Measurements from ENCODE around the gene EFHC1.
"Not testable (repeated sequence)": the region's sequence is repeated elsewhere in the genome, so short reads cannot be mapped to it uniquely, and the experiment has no call there.

EFHC1 gene

DNA sequence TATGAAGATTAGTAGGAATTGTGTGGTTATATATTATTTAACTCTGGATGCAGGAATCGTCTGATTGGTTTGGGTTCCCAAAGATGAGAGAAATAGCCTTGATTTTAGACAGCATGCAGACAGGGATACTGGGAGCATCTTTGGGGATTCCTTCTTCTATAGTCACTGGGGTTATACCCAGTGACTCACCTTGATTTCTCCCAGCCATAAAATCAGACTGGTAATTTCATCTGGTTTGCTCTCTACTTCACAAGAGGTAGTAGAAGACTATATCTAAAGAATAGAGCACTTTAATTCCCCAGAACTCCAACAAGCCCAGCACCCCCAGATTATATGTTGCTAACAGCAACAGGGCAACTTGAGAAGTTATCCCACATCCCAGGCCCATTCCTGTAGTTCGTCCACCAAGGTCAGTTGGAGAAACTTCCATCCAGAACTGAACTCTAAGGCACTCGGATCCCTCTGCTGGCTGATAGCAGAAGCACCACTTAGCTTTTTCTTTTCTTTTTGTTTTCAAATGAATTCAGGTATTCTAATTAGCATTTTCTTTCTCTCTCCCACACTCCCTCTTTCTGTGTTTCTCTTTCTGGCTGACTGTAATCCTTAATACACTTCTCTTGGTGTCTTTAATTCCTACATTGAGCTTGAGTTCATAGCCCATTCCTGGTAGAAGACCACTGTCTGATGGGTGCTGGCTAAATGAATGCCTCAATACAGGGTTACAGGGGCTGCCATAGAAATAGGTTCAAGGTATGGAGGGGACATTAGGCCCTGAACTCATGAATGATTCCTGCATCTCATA, 20.4 kb upstream of the EFHC1 start:
- peak; percentile 57 for DNase-seq (ENCODE audit: low read depth)

DNA sequence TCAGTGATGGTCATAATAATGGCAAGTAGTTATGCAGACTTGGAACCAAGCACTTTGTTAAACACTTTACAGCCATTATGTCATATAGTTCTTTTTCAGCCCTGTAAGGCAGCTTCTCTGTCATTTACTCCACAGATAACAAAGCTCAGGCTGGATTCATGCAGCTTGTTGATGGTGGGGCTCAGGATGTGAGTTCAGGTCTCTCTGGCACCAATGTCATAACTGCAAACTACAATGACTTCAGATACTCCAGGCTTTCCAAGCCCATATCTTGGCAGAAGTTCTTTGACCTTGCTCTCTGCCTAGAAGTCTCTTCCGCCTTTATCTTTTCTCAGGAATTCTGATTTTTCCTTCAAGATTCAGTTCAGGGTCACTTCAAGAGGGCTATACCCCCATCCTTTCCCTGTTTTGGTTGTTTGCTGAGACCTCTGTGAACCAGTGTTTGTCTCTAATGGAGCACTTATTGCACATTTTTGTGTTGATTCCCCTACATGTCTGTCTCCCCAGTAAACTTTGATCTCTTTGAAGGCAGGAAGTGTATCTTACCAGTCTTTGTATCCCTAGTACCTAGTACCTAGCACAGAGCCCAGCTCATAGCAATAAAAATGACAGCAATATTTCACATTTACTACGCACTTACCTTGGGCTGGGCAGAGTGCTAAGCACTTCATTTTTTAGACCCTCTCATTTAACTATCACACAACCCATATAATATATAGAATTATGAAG, 19.7 kb upstream of the EFHC1 start:
- no peak for DNase-seq (ENCODE audit: low read depth)

DNA sequence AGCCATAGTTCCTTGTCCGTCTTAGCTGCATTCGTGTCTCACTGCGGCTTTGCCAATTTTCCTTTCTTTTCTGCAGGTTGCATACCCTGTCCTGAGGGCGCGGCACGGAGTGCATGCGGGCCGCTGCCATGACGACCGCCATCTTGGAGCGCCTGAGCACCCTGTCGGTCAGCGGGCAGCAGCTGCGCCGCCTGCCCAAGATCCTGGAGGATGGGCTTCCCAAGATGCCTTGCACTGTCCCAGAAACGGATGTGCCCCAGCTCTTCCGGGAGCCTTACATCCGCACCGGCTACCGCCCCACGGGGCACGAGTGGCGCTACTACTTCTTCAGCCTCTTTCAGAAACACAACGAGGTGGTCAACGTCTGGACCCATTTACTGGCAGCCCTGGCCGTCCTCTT, 17.1 kb upstream of the EFHC1 start:
- no peak for DNase-seq (ENCODE audit: low read depth)

DNA sequence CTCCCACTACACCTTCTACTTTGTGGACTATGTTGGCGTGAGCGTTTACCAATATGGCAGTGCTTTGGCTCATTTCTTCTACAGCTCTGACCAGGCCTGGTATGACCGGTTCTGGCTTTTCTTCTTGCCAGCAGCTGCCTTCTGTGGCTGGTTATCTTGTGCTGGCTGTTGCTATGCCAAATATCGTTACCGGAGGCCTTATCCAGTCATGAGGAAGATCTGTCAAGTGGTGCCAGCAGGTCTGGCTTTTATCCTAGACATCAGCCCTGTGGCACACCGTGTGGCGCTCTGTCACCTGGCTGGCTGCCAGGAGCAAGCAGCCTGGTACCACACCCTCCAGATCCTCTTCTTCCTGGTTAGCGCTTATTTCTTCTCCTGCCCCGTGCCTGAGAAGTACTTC, 16.5 kb upstream of the EFHC1 start:
- DNase-seq (ENCODE audit: low read depth), result no peak

DNA sequence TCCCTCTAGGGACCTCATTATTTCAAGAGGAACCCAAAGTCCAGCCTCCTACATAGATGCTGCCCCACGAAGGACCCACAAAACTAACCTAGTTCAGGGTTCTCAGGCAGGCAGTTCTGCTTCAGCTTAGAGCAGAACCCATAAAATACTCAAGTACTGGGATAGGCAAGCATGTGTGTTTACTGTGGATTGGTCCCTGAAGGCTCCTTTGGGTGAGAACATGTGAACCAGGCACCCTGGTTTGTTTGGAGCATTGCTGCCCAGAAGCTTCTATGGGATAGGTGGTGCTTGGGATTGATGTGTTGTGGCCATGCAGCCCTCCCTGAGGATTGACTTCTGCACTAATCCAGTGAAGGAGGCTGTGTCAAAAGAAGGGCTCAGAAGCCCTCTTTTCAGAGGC, 14.9 kb upstream of the EFHC1 start:
- no peak for DNase-seq (ENCODE audit: low read depth)

DNA sequence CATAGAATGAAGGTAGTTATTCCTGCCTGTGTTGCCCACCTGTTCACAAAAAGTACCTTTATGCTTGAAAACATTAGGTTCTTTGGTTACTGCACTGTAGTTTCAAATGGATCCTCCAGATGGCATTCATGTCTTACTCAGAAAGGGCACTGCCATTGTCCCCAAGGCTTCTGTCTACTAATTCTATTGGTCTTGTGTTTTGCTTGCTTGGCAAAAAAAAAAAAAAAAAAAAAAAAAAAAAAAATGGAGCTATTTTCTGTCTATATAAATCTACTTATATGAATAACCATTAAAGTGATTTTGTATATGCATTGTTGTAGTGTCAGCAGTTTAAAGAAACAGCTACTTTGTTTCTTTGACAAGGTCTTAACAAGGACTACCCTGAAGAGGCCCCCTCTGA, 12.7 kb upstream of the EFHC1 start:
- peak; percentile 63 for DNase-seq (ENCODE audit: low read depth)

DNA sequence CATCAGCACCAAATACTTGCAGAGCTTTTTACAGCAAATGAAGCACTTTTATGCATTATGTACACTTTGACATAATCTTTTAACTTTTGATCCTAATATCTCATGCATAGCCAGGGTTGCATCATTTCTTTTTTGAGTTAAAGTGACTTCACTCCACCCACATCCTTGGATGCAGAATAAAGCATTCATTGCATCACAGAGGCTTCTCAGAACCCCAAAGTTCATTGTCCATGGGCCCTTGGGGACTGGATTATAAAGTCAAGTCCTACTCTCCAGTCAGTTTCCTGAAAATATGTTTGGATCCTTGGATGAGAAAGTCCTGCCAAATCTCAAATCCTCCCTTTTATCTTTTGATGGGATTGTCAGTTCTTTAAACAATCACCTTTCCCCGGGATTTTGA, 10.6 kb upstream of the EFHC1 start:
- peak; percentile 20 for DNase-seq (ENCODE audit: low read depth)

DNA sequence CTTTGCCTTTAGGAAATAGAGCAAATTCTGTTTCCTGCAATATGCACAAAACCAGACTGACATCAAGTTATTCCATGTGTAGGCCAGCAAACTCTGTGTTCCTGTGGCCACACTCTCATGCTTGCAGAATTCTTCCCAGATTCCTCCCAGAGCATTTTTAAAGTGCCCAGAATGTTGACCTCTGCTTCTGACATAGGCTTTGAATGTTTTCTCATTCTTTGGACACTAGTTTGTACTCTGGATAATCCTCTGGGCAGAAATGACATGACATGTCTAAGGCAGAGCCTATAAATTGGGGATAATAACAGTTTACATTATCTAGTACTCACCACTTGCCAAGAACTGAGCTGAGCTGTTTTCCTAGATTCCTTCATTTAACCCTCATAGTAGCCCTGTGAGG, 9.2 kb upstream of the EFHC1 start:
- DNase-seq (ENCODE audit: low read depth), result no peak

DNA sequence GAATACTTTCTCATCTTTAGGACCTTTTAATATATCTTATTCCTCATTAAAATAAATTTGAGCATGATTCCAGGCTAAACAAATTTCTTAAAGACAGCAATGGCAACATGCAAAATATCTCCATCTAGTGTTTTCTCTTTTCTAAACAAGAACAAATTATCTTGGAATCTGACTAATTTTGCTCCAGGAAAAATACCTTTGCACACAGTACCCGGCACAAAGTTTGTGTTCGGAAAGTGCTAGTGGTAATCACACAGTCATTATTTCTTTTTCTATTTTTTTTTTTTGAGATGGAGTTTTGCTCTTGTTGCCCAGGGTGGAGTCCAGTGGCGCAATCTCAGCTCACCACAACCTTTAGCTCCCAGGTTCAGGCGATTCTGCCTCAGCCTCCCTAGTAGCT, 8.2 kb upstream of the EFHC1 start:
- no peak for DNase-seq (ENCODE audit: low read depth)

DNA sequence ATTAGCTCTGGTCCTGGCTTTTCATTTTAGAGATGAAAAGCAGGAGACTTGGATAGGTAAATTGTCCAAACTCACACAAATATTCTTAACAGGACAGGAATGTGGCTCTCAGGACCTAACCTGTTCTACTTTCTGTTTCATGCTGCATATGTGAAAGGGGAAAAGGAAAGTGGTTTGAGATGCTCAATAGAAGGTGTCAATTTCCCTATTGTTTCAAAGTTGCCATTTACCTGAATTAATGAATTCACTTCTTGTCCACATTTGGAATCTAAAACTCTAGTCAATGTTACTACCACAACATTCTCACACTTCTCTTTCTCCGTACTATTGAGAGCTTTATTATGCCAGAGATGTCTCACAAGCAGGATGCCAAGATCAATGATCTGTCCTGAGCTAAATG, 4.8 kb upstream of the EFHC1 start:
- DNase-seq (ENCODE audit: low read depth), result no peak

DNA sequence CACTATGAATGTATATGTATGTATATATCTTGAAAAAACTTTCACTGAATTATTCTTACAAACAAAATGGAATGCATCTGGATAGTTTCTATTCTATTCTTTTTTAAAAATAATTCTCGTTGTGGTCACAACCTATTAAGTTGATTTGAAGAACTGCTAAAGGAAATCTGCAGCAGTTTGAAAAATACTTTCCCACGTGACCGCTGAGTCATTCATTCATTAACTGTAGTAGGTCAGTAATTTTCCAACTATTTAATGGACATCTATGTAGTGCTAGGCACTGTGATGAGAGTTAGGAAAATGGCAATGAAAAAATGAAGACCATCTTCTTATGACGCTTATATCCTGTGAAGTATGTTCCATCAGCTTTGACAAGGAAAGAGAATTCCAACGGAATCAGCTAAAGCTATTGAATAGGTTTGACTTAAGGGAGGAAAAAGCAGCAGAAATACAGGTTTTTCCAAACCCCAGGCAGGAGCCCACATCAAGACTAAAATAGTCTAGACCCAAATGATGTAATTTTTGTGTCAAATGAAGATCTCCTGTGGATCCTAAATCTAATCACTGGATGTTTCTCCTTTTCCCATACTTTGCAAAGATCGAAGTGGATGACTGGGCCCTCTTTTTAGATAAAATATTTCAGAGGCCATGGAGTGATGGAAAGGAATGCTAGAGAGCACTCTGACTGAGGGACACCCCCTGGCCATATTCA, 4.1 kb upstream of the EFHC1 start:
- DNase-seq (ENCODE audit: low read depth), result no peak

DNA sequence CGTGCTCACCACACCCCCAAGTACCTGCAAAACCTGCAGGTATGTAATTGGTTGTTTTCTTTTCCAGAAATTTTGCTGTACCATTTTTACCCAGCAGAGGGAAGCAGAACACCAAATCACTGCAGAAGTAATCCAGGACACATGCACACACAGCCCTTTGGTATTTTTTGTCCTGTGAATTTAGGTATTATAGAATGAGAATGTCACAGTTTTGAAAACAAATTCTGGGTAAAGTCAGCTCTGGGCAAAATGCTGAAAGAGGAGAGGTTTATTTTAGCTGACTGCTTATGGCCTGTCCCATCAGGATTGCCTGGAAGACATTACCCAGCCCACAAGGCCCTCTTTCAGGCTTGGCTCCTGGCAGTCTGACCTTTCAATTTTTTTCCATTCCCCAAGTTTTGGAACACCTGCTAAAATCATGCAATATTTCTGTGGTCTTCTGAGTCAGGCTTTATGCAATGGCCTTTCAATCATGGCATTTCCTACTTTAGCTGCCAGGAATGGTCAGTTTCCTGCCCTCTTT, 3.5 kb upstream of the EFHC1 start:
- DNase-seq (ENCODE audit: low read depth), result peak; percentile 86

DNA sequence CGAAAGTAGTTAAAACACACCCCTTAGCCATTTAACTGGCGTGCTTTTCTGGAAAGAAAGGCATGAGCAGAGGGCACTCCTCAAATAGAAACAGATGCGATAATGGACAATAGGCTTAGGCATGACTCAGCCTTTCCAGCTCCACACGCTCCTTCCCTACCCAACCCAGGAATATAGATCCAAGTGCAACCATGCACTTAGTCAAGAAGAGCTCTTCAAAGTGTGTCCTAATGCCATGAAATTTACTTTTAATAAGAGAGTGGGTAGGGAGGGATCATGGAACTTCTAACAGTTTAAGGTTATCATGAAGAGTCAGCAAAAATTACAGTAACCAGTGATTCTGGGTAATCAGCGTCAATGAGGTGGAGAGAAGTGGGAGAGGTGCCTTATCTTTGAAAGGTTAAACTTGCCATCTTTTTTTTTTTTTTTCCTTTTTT, 2.4 kb upstream of the EFHC1 start:
- DNase-seq (ENCODE audit: low read depth), result peak; percentile 94

DNA sequence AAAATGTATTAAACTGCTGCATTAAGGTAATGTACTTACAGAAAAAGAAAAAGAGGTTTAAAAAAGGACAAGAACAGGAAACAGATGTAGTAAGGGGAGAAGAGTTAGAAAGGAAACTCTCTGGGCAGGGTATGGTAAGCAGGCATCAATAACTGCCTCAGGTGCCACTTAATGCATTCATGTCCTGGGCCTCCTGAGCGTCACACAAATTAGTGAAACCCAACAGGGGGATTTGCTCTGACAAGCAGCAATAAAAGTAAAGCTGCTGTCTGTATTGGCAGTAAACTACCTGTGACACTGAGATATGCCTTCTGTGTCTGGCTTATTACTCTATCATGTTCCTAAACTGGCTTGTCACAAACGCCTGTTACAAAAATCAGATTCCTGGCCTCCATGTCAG, 1.5 kb upstream of the EFHC1 start:
- DNase-seq (ENCODE audit: low read depth), result no peak

DNA sequence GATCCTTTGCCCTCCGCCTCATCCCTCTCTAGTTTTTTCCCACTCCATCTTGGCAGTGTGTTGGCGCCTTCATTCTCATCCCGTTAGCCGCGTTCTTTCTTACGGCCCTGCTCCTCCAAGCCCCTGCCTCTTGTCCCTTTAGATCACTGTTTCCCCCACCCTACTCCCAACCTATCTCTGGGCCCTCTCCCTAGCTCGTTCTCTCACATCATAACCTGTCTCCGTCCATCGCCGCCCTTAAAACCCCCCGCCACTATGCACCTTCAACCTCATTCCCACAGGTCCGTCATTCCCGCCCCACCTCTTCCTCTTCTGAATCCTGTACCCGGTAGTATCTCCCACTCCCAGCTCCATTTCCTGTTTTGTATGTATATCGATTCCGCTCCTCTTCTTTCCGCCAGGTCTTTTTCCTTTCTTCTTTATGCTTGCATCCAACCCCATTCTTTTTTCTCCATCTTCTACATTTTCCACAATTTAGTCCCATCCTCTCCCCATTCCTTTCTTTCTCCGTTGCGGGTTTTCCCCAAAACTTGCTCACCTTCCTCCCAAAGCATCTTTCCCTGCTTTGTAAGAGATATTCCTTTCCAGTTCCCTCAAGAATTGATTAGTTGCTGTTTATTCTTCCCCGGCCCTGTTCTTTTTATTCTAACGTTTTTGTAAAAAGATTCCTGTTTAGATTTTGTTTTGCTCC, 671 bp downstream of the EFHC1 start:
- DNase-seq (ENCODE audit: low read depth), result peak; percentile 27

DNA sequence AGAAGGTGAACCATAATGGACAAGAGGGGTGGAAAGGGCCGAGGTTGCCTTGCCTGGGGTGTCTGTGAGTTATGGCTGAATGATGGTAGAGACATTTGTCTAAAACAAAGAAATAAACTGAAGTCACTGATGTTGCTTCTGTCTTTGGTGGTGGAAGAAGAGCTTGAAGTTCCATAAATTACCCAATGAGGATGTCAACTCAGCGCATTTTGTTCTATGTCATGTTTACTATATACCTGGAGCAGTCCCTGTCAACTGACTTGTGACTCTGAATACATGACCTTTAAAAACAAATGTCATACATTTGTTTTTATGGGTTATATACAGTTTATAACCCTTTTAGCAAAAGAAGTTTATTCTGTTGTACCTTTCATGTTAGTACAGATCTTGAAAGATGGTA, 2.0 kb downstream of the EFHC1 start:
- DNase-seq (ENCODE audit: low read depth), result no peak

DNA sequence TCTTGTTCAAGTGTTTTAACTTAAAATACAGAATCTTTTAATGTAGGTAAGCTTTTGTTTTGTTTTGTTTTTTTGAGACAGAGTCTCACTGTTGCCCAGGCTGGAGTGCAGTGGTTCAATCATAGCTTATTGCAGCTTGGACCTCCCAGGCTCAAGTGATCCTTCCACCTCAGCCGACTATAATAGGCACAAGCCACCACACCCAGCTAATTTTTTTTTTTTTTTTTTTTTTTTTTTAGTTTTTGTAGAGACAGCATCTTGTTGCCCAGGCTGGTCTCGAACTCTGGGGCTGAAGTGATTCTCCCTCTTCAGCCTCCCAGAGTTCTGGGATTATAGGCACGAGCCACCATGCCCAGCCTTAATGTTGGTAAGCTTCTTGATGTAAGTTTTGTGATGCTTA, 3.3 kb downstream of the EFHC1 start:
- no peak for DNase-seq (ENCODE audit: low read depth)

DNA sequence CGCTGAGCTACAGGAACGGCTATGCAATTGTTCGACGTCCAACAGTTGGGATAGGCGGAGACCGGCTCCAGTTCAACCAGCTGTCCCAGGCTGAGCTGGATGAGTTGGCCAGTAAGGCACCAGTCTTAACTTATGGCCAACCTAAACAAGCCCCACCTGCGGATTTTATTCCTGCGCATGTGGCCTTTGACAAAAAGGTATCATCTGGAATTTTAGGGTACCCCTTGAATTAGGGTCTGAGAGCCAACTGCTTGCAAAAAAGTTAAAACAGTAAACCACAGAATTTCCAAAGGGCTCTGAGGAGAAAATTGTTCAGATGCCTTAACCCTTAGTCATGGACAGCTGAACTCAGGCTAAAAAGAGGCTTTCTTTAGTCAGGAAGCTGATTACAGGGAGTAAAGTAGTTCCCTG, 3.8 kb downstream of the EFHC1 start:
- peak; percentile 76 for DNase-seq (ENCODE audit: low read depth)

DNA sequence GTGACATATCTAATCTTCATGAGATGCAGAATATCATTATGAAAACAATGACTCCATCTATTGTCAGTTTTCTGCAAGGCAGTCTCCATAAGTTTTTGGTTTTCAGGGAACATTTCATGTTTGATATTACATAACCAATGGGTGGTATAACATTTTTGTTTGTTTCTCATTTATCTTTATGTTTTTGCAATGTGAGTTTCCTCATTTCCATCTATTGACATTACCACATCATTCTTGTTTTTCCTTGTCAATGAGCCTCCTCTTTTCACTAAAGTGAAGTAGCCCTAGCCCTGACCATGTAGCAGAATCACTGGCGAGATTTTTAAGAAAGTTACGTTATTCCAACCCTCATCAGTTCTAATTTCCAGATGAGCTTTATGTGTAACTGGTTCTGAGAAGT, 4.4 kb downstream of the EFHC1 start:
- peak; percentile 4 for DNase-seq (ENCODE audit: low read depth)

DNA sequence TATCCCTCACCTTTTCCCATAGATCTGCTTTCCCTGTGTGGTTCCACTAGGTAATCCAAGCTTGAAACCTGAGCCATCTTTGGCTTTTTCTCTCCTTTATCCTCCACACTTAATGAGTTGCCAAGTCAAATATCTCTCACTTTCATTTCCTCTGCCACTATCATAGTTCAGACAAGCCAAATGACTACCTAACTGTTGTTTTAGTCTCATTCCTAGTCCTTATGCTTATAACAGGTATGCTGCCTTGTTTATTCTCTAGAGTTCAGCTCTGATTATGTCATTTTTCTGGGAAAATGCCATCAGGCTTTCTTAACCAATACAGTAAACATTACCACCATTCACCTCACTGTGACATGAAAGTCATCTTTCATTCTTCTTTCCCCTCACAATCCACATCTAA, 6.5 kb downstream of the EFHC1 start:
- DNase-seq (ENCODE audit: low read depth), result no peak

DNA sequence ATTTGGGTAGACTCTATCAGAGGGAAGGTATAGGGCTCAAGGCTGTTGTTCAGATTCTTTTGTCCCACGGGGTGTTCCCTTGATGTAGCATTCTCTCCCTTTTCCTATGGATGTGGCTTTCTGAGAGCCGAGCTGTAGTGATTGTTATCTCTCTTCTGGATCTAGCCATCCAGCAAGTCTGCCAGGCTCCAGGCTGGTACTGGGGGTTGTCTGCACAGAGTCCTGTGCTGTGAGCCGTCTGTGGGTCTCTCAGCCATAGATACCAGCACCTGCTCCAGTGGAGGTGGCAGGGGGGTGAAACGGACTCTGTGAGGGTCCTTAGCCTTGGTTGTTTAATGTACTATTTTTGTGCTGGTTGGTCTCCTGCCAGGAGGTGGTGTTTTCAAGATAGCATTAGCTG, 13.2 kb downstream of the EFHC1 start:
- not testable (repeated sequence) for DNase-seq (ENCODE audit: low read depth)

DNA sequence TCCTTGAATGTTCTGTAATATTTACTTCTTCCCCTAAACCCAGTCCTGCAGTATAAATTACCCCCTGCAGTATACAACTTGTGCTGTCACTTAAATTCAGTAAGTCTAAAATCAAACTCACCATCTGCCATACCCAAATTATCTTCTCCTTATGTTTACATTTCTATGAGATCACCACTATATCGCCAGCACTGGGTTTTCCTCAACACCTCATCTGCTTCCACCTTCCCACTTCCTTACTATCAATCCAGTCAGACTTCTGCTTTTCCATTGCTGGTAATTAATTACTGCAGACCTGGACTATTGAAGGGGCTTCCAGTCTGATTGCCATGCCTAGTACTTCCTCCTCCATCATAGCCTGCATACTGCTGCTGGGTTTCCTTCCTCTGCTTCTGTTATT, 15.2 kb downstream of the EFHC1 start:
- DNase-seq (ENCODE audit: low read depth), result no peak

All from fibroblast of gingiva (primary cell).